GM21526 (cell line): ENCODE data around the gene PGAP6.
"Not testable (repeated sequence)": the region's sequence is repeated elsewhere in the genome, so short reads cannot be mapped to it uniquely, and the experiment has no call there.

Experiments
- ATAC-seq: cut with Tn5 transposase; IDR thresholded peaks from one replicate; pipeline ENCODE4 v1.9.1; 2021; ENCODE audit warnings: moderate library complexity; ENCODE audit not compliant: unreplicated experiment, low FRiP score

PGAP6 gene

DNA sequence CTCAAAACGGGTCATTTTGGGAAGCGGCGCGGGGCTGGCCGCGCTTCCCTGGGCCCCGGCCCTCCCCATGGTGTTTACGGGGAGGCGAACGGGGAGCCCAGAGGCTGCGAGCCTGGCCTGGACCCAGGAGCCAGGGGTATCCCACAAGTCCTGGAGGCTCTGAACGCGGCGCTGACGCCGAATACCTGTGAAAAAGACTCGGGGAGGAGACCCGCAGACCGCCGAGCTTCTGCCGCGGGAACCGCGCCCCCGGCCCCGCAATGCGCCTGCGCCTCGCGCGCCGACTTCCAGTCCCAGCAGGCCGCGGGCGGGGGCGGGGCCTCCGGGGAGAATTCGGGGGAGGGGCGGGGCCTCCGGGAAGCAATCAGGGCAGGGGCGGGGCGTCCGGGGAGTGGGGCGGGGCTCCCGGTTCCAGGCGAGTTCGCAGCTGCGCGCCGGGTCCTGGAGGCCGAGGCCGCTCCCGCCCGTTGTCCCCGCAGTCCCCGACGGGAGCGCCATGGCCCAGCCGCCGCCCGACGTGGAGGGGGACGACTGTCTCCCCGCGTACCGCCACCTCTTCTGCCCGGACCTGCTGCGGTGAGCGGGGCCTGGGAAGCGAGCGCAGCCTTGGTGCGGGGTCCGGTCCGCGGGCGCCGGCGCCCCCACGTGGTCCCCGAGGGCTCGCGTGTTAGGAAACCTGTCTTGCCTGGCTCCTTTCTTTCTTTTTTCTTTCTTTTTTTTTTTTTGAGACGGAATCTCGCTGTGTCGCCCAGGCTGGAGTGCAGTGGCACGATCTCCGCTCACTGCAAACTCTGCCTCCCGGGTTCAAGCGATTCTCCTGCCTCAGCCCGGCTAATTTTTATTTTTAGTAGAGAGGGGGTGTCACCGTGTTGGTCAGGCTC lies 19.9 kb upstream of the PGAP6 start, which contains the start of gene DECR2:
TSS of gene DECR2 (plus strand) at position 418 of the 881 bp plus-strand sequence. CDS start at position 497, 79 bp downstream.
- peak; percentile 43 for ATAC-seq

DNA sequence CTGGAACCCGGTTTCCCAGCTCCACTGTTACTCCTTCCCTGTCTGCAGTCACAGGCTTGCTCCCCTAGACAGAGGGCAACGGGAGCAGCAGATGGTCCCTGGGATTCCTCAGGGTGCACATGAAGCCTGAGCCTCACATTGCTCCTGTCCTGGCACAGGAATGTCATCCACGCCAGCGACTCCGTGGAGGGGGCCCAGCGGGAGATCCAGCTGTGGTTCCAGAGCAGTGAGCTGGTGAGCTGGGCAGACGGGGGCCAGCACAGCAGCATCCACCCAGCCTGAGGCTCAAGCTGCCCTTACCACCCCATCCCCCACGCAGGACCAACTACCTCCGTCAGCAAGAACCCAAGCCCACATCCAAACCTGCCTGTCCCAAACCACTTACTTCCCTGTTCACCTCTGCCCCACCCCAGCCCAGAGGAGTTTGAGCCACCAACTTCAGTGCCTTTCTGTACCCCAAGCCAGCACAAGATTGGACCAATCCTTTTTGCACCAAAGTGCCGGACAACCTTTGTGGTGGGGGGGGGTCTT lies 18.3 kb upstream of the PGAP6 start:
- no peak for ATAC-seq

DNA sequence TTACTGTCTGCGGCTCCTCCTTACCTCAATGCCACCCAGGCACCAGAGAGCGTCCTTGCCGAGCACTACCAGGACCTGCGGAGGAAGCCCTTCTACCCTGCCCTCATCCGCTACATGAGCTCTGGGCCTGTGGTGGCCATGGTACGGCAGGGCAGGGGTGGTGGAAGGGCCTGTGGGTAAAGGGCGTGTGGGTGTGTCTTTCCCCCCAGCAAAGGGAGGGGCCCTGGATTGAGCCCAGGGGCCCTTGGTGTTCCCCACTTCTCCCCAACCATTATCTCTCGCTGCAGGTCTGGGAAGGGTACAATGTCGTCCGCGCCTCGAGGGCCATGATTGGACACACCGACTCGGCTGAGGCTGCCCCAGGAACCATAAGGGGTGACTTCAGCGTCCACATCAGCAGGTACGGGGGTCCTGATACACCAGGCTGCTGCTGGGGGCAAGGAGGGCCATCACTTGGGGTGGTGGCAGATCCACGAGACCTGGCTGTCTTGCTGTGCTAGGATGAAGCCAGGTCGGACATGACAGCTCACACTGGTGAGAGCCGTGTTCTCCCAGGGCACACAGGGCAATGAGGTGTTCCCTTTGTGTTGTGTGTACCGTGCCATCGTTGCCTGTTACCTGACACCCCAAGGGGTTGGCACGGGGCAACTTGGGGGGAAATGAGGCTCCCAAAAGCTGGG lies 17.7 kb upstream of the PGAP6 start:
- no peak for ATAC-seq

DNA sequence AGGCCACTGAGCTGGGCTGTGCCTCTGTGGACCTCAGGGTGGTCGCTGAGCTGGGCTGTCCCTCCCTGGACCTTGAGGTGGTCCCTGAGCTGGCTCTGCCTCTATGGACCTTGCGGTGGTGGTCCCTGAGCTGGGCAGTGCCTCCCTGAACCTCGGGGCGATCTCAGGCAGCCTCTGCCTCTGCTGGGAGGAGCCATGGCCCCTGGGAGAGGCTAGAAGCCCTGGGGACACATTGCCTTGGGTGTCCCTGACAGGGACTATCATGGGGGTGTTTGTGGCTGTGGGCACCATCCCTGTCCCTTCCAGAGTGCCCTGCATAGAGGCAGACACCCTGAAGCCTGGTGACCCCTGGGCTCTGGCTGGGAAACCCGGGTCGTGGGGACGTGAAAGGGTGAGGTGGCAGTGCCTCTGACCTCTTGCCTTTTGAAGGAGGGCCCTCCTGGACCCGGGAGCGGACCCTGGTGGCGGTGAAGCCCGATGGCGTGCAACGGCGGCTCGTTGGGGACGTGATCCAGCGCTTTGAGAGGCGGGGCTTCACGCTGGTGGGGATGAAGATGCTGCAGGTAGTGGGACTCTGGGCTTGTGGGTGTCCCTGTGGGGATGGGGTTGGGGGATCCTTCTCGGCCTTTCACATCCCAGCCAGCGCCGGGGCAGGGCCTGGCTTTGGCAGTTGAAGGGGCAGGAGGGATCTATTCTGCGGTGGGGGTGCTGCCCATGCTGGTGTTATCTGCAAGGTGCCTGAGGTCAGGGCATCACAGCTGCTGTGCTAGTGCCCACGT lies 17.0 kb upstream of the PGAP6 start:
- no peak for ATAC-seq

DNA sequence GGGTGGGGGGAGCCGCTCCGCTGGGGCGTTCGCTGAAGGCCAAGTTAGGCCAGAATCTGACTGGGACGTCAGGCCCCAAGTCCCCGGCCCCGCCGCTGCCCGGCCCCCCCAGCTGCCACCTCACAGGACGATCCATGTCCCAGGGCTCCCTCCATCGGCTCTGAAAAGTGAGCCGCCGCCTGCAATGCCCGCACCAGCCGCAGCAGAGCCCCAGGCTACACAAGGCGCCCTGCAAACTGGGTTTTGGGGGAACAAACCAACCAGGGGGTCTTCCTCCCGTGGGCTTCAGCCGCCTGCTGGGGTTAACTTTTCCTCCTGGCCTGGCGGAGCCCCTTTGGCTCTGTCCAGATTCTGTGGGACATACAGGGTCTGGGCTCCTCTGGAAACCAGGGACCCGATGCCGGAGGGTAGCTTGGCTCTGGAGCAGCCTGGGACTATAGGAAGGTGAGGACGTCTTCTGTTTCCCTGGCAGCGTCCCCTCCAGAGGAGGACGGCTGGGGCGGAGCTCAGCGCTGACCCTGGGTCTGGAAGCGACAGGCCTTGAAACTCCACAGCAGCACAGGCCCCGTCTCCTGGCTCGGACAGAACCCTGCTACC lies 16.1 kb upstream of the PGAP6 start:
- ATAC-seq = no peak

DNA sequence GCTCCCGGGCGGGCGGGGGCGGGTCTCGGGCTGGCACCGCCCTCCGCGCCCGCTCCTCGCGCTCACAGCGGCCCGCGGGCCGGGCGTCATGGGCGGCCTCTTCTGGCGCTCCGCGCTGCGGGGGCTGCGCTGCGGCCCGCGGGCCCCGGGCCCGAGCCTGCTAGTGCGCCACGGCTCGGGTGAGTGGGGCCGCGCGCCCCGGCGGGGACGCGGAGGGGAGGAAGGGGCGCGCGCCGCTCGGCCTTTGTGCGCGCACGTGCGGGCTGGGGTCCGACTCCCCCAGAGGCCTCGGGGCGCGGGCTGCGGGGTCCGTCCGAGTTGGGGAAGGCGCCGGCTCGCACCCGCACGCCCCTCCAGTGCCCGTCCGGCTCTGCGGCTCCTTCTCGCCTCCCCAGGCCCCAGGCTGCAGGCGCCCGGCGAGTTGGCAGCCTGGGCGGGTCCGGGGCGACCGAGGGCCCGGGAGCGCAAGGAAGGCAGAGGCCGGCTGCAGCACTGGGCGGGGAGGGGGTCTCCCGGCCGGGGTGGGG lies 15.4 kb upstream of the PGAP6 start, which contains the start of gene NME4:
TSS of gene NME4 (plus strand) at position 65 of the 527 bp plus-strand sequence. CDS start at position 89, 24 bp downstream.
- no peak for ATAC-seq

DNA sequence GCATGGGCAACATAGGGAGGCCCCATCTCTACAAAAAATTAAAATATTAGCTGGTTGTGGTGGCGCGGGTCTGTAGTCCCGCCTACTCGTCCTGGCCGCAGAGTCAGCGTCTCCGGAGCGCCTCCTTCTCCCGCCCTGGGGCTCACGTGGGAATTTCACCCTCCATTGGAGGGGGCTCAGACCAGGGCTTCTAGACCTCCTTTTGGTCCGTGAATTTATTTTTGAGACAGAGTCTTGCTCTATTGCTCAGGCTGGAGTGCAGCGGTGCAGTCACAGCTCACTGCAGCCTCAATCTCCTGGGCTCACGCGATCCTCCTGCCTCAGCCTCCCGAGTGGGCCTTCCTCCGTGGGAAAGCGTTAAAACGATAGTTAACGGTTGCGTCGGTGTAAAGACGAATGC lies 14.8 kb upstream of the PGAP6 start:
- no peak for ATAC-seq

DNA sequence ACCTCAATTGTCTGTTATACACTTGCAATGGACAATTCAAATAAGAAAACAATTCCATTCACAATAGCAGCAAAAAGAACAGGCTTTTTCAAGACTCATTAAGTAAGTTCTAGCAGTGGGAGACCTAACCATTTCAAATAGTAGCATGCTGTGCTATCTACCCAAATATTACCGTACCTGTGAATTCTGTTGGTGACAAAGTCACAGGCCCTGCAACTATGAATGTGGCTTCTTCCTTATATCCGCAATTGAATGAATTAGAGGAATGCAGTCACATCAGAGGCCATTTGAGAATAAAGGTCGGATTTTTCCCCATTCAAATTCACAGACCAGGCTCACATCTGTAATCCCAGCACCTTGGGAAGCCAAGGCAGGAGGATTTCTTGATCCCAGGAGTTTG lies 14.4 kb upstream of the PGAP6 start:
- ATAC-seq = no peak

DNA sequence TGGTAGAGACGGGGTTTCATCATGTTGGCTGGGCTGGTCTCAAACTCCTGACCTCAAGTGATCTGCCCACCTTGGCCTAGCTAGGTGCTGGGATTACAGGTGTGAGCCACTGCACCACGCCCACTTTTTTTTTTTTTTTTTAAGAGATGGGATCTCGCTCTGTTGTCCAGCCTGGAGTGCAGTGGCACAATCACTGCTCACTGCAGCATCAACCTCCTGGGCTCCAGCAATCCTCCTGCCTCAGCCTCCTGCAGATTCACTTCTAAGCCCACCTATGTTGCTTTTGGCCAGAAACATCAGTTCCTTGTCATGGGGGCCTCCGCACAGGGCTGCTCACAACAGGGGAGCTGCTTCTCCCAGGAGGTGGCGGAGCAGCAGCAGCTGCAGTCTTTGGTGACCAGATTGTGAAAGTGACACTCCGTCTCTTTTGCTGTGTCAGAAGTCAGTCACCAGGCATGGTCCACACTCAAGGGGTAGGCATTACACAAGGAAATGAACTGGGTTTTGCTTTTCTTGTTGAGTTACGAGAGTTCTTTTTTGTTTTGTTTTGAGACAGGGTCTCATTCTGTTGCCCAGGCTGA lies 10.8 kb upstream of the PGAP6 start:
- ATAC-seq = no peak

DNA sequence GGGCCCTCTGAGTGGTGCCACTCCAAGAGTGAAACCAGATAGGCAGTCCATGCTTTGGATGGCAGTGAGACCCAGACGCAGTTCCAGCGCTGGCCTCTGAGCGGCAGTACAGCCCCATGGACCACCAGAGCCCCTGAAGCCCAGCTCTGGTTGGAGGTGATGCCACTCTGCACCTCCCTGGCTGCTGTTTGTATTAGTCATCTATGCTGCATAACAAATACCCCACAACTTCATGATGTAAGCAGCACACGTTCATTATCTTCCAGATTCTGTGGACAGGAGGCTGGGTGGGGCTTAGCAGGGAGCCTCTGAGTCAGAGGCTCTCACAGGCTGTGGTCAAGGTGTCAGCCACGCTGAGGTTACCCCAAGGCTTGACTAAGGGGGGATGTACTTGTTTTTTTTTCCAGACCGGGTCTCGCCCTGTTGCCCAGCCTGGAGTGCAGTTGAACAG lies 10.1 kb upstream of the PGAP6 start:
- ATAC-seq = no peak

DNA sequence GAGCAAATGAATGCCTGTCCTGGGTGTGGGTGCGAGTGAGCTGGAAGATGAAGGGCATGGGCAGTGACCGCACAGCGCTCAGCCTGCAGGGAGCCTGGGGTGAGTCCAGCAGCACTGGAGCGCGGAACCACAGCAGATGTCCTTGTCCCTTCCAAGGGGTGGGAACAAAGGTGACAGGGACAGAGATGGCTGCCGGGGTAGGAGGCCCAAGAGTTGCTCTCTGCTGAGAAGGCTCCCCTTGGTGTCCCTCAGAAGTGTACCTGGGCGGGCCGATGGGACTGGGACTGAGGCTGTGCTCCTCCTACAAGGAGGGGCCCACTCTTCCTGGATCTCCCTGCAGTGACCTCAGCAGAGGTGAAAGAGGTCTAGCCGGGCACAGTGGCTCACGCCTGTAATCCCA lies 7.6 kb upstream of the PGAP6 start:
- ATAC-seq = no peak

DNA sequence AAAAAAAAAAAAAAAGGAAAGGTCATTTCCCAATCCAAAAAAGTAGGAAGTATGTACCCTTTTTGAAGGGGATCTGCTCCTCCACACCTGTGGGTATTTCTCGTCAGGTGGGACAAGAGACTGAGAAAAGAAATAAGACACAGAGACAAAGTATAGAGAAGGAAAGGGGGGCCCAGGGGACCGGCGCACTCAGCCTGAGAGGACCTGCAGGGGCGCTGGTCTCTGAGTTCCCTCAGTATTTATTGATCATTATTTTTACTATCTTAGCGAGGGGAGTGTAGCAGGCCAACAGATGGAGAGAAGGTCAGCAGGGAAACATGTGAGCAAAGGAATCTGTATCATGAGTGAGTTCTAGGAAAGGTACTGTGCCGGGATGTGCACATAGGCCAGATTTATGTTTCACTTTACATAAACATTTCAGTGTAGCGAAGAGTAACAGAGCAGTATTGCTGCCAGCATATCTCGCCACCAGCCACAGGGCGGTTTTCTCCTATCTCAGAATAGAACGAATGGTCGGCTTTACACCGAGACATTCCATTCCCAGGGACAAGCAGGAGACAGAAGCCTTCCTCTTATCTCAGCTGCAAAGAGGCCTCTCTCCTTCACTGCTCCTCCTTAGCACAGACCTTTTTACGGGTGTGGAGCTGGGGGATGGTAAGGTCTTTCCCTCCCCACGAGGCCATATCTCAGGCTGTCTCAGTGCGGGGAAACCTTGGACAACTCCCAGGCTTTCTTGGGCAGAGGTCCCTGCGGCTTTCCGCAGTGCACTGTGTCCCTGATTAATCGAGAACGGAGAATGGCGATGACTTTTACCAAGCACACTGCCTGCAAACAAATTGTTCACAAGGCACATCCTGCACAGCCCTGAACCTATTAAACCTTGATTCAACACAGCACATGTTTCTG lies 6.2 kb upstream of the PGAP6 start:
- ATAC-seq = not testable (repeated sequence)

DNA sequence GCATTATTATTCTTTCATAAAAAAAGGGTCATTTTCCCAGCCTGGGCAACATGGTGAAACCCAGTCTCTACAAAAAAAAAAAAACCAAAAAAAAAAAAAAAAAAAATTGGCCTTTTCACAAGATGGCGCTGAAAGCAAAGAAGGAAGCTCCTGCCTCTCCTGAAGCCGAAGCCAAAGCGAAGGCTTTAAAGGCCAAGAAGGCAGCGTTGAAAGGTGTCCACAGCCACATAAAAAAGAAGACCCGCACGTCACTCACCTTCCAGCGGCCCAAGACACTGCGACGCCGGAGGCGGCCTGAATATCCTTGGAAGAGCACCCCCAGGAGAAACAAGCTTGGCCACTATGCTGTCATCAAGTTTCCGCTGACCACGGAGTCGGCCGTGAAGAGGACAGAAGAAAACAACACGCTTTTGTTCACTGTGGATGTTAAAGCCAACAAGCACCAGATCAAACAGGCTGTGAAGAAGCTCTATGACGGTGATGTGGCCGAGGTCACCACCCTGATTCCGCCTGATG lies 4.9 kb upstream of the PGAP6 start:
- ATAC-seq = no peak

DNA sequence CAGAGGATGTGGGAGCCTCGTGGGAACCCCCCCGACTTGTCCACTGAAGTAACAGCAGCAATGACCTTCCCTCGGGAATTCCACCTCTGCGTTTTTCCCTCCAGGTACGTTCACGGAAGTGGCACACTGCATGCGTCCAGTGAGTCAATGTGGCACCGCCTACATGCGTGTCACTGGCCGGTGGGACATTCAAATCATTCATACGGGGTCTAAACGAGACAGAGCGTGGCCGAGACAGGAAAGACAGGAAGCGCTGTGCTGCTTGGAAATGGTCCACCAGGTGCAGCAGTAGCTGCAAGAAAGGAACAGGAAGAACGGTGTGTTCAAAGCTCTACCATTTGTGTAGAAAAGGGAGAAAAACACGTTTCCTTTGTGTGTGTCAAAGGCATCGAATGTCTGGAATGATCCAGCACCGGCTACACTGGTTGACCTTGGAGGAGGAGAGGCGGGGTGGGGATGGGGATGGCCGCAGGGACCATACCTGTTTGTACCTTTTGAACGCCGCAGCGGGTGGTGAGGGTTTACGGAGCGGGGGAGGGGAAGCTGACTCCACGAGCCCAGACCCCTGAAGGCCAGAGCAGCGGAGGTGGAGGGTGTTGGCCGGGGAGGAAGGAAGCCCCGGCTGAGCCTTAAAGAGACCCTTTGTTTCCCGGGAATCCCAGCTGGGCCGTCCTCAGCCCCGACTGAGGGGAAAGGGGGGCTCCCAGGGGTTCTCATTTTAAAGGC lies 1.7 kb upstream of the PGAP6 start:
- no peak for ATAC-seq

DNA sequence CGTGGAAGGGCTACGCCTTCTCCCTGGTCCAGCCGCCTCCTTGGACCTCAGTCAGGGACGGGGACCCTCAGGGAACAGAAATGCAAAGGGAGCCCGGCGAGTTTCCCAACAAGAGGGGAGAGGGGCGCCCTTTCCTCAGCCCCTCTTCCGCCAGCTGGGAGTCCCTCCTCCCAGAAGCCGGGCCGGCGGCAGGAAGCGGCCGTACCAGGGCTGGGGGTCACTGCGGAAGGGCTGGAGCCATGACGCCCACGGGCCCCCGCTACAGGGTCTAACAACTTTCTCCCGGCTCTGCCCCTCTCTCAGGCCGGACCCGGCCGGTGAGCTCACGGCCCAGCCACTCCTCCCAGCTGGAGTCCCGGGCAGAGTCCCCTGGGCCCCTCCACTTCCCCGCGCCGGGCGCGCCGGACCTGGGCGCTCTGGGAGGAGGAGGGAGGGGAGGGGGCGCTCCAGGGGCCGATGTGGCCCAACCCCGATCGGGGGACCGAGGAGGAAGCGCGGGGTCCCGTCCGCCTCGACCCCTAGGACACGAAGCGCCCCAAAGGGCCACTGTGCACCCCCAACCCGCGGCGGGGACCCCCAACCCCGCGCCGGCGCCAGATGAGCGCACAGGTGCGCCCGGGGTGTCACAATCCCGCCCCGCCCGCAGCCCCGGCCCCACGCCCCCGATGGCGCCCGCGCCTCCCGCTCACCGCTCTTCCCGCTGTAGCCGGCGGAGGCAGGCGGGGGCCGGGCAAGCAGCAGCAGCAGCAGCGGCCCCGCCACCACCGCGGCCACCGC lies 578 bp downstream of the PGAP6 start:
- ATAC-seq = peak; percentile 10

DNA sequence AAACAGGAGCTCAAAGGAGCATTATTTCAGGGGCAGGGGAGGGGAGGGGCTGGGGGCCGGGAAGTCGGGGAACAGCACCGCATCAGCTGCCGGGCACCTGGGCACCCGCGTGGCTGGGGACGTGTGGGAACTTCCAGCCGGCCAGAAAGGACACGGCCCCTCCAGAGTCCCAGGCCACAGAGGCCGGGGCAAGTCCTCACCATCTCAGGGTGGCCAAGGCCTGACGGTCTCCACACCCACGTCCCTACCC lies 1.1 kb downstream of the PGAP6 start:
- ATAC-seq = no peak
